HG03571 (cell line): ENCODE results near the gene SNX25.

Experiments
- ATAC-seq: cut with Tn5 transposase; IDR thresholded peaks from one replicate; pipeline ENCODE4 v1.9.1; 2021; ENCODE audit not compliant: unreplicated experiment

Gene SNX25

DNA sequence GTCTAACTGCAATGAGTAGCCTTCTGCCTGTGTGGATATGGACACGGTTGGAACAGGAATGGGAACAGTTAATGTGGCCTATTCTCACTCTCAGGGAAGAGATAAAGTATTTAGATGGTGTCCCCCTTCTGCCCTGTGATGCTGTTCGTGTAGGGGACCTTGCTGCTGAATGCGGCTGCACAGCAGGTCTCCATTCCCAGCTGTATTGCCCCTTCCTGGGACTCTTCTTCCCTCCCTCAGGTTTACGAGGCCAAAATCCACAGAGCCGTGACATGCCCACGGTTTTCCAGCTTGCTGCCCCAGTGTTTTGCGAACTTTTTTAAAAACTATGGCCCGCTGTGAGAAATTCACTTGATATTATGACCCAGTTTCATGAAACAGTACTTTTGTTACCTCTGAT lies 50.3 kb downstream of the SNX25 start:
- ATAC-seq, result no peak

DNA sequence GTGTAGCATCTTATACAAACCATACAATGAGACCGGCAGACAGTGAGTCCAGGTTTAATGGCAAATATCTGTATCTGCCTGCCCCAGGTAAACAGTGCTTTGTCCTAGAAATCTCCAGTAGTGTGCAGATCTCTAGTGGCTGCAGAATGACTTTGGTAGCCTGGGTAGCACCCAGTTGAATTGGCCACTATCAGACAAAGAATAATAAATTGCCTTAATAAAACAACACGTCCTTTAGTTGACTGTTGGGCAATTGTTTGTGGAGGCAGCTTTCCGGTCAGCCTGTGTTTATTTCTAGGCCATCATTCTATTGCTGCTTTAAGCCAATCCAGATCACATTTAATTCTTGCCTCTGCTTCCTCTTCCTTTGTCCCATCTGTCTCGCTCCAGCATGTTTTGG lies 52.5 kb downstream of the SNX25 start:
- ATAC-seq, result no peak

DNA sequence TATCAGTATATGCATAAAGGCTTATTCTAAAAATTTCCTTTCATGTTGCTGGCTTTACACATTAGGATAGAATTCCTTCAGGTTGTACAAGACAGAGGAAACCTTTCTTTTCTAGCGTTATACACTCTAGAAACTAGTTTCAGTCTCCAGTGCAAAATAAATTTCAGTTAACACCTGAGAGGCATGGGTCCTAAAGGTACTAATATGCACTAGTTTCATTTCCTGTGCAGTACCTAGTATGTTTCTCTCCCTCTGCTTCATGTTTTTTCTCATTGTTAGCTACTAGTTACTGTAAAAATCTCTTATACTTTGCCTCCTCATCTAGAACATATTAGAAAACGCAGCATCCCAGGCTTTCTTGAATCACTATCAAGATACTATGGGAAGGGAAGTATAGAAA lies 54.0 kb downstream of the SNX25 start:
- ATAC-seq, result peak; percentile 62

DNA sequence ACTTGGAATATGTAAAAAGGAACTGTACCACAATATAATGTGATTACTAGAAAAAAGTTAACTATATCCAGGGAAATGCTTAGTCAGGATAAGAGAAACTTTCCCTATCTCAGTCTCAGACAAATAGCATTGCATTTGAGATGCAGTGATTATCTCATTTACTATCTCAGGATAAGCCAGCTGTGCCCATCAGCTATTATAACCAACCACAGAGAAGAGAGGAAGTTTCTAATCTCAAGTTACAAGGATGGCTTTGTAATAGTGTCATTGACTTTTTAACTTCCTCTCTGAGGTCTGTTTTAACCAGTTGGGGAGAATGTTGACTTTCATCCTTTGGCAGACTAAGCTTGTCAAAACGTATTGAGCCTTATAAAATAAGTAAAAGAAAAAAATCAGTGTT lies 56.5 kb downstream of the SNX25 start:
- ATAC-seq, result peak; percentile 86

DNA sequence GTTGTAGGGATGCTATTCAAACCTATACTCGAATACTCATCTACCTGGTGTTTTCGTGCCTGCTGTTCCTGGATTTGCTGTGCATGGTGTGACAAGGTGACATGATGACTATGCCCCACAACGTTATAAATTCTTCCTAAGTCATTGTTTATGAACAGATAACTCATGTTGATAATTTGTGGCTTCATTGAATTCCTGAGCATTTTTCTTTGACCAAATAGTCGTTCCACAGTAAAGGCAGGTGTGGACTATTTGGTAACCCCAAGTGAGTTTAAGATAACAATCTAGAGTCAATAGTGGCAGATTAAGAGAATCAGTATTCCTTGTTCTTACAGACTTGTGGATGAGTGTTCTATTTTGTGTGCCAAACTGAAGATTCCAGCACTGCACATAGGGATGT lies 59.9 kb downstream of the SNX25 start:
- no peak for ATAC-seq

DNA sequence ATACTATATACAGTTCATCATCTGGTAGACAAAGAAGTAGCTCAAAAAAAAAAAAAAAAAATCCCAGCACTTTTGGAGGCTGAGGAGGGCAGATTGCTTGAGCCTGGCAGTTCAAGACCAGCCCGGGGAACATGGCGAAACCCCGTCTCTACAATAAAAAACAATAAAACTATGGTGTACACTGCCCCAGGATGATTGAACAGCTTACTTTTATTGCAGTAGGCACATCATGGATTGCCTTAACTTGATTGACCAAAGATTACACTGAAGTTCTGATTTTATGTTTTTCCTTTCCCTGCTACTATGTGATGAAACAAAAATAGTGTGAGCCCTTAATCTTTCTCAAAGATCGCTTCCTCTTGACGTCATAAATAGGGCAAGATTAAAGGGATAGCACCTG lies 60.6 kb downstream of the SNX25 start:
- no peak for ATAC-seq

DNA sequence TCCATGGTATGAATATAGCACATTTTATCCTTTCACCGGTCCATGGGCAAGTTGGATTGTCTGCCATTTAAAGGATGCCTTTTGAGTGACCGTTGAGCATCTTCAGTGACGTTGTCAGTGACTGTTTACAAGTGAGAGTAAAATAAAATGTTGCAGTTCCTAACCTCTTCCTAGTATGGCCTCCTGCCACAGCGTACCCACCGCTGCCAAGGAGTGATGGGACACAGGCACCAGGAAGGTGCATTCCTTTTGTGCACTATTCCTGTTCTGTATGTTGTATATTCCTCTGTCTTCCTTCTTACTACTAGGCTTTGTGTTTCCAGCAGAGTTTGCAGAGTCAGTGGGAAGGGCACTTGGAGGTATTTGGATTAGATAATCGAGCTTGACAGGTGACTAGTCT lies 61.5 kb downstream of the SNX25 start:
- ATAC-seq, result no peak

DNA sequence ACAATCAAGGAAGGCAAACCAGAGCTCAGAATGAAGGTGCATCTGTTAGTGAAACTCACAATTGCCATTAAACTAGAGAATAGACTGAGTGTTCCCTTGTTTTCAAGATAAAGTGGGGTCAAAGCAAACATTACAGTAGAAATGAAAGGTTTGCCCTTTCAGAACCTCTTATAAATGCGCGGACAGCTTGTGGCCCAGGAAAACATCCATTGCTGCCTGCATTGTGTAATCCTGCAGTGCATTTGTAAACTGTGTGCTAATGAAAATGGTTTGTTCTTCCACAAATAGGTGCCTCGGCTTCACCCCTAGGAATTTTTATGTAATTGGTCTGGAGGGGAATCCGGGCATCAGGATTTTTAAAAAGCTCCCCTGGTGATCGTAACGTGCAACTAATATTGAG lies 62.8 kb downstream of the SNX25 start:
- no peak for ATAC-seq

DNA sequence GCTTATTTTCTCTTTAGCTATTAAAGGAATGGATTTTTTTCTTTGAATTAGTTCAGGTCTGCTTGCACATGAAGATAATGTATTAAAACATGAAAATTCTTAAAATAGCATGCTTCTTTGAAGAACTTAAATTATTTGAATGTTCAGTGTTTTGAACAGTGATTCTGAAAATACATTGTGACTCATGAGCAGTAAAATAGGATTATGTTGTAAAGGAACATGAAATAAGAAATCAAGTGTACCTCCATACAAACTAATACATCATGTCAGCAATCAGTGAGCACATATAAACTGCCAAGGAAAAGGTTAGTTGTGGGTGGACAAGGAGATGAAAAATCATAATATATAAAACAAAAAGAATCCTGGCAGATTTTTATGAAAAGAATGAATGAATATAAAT lies 66.1 kb downstream of the SNX25 start:
- ATAC-seq, result no peak

DNA sequence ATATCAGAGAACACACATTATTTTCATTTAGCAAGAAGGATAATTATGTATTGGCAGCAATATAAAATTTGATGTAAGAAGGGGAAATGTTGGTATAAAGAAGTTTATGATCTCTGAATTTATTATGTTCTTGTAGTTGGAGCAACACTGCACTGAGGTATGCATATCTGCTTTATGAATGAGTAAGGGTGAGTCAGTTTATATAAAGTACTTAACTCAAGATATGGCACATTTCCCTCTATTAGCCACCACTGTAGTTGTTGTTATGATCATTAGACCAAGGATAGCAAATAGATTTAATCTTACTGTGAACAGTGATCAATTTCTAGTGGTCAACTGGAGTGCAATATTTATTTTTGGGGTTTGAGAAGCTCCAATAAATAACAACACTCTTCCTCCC lies 66.6 kb downstream of the SNX25 start:
- ATAC-seq, result no peak

DNA sequence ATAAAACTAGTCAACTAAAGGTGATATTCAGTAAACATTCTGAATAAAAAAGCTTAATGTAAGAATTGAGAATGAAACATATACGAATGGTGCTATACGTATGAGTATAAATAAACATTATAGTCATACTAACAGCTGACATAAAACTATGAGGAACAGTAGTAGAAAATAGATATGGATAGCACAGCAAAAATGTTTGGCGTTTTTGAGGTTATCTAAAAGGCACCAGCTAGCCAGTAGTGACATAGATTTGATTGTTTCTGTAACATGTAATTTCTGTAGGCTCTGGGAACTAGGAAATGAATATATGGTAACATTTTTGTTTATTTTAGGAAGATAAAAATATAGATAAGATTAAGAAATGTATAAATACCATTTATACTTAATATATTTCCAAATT lies 69.3 kb downstream of the SNX25 start:
- no peak for ATAC-seq

DNA sequence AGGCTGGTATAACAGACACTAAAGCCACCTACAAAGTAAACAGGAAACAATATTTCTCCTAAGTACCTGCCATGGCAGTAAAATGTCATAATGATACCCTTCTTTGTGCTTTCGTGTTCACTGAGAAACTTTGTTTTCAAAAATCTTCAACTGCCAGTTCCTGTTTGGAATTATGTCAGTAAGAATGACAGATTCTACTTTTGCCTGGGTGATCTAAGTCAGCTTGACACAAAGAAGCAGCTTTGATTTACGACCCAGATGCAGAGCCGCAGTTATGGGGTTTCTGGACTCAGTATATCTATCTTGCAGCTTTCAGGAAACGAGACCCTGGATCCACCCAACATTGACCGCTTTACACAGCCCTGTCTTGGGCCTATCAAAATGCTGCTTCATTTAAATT lies 71.2 kb downstream of the SNX25 start:
- ATAC-seq, result no peak

DNA sequence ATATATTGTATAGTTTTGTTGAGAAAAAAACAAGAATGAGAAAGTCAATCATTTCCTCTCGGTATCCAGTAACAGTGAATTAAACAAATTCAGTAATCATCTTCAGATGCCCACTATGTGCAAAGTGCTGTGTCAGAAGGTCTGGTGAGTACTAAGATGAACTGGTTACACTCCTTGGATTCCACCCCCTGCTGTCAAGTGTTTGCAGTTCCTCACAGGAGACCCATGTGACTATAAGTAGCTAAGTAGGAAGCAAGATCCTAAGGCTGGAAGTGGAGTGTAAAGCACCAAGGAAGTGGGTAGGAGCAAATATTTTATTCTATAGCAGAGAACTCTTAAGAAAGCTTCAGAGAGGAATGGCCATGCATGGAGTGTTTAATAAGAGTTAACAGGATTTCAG lies 73.6 kb downstream of the SNX25 start:
- ATAC-seq, result no peak

DNA sequence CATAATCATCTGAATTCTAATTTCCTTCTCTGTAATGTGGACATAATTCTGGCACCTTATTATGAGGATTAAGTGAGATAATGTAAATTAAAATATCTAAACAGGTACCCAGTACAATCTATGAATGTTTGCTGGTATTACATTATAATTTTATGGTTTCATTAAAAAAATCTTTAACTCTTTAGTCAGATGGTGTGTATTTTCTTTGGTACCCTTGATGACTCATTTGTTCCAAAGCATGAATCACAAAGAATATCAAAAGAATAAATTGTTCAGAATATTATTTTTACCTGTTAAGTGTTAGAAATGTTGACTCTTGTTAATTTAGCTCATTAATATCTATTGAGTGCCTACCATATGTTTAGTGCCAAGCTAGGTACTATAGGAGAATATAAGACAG lies 74.3 kb downstream of the SNX25 start:
- ATAC-seq, result no peak

DNA sequence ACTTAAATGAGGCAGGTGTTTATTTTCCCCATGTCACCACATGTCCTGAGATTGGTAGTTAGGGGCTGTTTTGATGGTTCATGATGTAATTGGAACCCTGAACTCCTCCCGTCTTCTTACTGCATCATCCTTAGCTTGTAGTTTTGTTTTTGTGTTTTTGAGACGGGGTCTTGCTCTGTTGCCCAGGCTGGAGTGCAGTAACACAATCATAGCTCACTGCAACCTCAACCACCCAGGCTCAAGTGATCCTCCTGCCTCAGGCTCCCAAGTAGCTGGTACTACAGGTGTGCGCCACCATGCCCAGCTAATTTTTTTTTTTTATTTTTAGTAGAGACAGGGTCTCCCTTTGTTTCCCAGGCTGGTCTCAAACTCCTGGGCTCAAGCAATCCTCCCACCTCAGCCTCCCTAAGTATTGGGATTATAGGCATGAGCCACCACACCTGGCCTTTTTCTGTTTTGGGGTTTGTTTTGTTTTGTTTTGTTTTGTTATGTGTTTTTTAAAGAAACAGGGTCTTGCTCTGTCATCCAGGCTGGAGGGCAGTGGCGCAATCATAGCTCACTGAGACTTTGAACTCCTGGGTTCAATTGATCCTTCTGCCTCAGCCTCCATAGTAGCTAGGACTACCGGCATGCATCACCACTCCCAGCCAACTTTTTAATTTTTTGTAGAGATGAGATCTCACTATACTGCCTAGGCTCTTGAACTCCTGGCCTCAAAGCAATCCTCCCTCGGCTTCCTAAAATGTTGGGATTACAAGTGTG lies 76.4 kb downstream of the SNX25 start:
- no peak for ATAC-seq

DNA sequence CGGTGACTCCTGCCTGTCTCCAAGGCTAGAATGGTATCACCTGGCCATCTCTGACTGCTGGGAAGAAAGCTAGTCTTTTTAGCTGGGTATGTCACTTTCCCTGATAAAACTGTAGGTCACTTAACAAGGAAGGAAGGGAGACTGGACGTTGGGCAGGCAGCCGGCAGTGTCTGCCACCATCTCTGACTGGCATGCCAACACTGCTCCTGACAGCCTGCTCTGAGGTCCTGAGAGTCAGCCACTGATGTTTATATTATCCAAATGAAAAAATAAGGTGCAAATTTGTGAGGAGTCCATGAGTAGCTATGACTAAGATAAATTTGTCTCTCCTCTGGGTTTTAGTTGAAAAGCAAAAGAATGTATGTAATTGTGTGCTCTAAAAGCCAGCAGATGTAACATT lies 77.2 kb downstream of the SNX25 start:
- no peak for ATAC-seq

DNA sequence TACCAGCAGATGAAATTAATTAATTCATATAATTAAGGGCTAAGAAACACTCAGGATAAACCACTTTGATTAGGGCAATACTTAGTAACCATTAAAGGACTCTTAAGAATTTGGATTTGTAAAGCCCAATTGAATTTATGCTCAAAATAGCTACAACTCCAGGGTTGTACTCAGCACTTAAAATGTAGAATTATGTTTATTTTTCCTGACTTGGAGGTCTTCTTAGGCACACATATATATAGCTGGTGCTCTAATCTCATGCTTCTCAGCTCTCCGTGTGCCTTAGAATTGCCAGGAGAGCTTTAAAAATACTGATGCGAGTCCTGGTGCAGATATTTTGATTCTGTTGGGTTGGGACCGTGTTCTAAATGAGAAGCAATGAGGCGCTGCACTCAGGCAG lies 77.6 kb downstream of the SNX25 start:
- ATAC-seq, result no peak

DNA sequence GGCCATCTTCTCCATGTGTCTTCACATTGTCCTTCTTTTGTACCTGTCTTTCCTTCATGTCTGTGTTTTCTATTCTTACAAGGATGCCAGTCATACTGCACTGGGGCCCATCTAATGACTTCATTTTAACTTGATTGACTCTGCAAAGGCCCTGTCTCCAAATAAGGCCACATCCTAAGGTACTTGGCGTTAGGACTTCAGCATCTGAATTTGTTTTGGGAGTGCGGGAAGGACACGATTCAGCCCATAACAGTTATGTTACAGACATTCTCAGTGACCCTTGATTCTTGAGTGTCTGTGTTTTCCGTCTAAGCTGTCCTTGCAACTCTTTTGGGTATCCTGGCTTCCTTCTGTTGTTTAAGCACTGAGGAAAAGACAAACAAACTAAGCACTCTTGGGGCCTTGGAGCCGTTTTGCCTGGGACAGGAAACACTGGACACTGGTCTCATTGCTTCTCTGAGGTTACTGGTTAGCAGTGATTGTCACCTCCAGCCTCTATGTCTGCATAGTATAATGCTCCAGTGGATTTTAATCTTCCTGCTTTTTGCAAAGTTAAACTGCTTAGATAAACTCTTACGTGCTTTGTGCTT lies 80.7 kb downstream of the SNX25 start:
- no peak for ATAC-seq

DNA sequence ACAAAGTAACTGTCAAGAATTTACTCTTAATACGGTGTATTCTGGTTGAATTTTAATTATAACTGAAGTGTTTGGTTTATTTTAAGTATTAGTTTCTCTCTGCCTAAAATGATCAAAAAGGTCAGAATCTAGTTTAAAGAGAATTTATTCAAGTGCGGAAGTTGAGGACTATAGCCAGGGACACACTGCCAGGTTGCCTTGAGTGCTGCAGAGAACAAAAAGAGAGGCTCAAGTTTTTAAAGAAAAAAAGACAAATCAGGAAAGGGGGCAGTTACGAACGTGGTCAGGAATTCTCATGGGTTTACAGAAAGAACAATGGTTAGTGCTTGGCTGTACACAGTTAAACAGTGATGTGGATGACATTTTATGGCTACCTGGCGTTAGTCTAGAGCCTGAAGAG lies 81.3 kb downstream of the SNX25 start:
- ATAC-seq, result no peak

DNA sequence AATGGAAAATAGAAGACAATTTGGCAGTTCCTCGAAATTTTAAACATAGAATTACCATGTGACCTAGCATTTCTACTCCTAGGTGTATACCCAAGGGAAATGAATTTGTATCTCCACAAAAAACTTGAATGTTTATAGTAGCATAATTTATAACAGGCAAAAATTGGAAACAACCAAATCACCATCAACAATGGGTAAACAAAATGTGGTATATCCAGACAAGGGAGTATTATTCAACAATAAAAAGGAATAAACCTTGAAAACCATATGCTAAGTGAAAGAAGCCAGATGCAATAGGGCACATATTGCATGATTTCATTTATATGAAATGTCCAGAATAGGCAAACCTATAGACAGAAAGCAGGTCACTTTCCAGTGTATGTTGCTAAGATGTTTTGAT lies 83.8 kb downstream of the SNX25 start:
- ATAC-seq, result no peak

DNA sequence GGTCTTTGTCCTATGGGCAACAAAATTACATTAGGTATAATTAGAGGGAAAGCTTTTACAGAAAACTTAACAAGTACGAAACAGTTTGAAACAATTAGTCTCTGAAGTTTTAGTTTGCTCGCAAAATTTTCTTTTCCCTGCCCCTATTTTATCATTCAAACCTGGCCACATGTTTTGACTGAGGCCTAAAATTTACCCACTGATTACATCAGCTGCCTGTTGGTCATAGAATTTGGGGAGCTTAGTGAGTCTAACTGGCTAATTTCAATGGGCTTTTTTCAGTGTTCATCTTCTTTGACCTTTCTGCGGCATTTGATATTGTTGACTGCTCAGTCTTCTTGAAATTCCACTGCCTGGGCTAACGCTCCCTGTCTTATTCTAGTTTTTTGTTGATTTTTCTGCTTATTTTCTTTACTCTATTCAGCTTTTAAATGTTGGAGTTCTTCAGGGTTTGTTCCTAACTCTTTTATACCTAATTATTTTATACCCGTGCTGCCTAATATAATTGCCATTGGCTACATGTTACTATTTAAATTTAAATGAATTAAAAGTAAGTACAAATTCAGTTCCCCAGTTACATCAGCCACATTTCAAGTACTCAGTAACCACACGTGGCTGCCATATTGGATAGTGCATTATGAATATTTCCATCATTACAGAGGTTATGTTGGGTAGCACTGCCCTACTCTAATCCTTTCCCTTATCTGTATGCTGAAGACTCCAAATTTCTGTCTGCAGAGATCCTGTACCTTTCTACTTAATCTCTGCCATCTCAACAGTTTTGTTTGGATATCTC lies 87.5 kb downstream of the SNX25 start:
- no peak for ATAC-seq

DNA sequence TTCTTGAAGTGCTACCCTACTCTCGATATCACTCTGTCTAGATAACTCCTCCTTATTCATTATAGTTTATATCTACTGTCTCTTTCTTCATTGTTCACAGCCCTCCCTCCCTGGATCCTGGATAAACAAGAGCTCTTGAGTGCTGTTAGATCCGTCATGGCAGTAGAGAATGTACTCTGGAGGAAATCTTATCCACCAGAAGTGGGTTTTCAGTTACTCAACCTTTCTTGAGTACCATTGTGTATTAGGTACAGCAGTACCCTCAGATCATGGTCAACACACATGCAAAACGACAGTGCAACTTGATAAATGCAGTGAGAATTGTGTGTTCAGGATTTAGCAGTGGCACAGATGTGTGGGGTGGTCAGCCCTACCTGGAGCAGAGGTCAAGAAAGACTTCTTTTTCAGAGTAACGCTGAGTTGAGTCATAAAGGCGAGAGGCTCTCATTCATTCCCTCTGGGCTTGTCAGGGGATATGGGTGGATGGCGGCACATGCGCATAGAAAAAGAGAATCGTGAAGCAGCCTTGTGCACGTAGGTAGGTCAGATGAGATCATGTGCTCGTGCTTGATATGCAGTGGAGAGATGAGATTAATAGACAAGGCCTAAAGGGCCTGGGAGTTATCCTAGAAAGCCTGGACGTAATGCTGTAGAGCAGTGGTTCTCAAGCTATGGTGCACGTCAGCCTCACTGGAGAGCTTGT lies 89.5 kb downstream of the SNX25 start:
- no peak for ATAC-seq
